CD4-positive, alpha-beta T cell (primary cell): ENCODE data around the gene TMEM87A. TPM values are rescaled to one million over a fixed set of nuclear protein-coding genes. Genes with fewer than 3 reads are reported as not detected.

Experiments used
- ATAC-seq: fragments of 200-7000 bp; cut with Tn5 transposase; one replicate; pipeline ENCODE4 v1.10.0; 2022; ENCODE audit warnings: mild to moderate bottlenecking; ENCODE audit not compliant: poor library complexity
- CTCF ChIA-PET: fragments of 350-600 bp; sonication (Branson Sonifier 250); formaldehyde crosslinking; loops from one replicate; lab custom pipeline; 2021; ENCODE audit warnings: antibody characterized with exemption, inconsistent platforms; lab: Charles Lee
- POLR2A ChIA-PET: fragments of 350-600 bp; sonication (Branson Sonifier 250); formaldehyde crosslinking; loops from one replicate; lab custom pipeline; 2021; ENCODE audit warnings: antibody characterized with exemption, inconsistent platforms; lab: Charles Lee
- DNase-seq, 14 experiments: peaks; one replicate each; pipeline ENCODE4 v3.0.0-alpha.2; 2013 to 2020; ENCODE audit warnings: mixed read lengths in 2 of 14
- H3K27ac ChIP-seq, 2 donors: one replicate each; pipeline versions ENCODE4 v1.5.1 to v1.7.0; 2013; ENCODE audit warnings: low read length in 2 of 2, low read depth in 1 of 2, mild to moderate bottlenecking in 1 of 2
- H3K27me3 ChIP-seq, 2 experiments: 1 replicate in 1 of 2; 2 replicates in 1 of 2; pipeline versions ENCODE4 v1.6.1 to v1.7.0; 2013; ENCODE audit warnings: low read length in 2 of 2, control low read depth in 1 of 2, mild to moderate bottlenecking in 1 of 2, moderate library complexity in 1 of 2; ENCODE audit not compliant: insufficient read depth in 2 of 2, control insufficient read depth in 1 of 2
- H3K36me3 ChIP-seq: one replicate; pipeline ENCODE4 v1.6.1; 2013; ENCODE audit warnings: low read length, control low read depth; ENCODE audit not compliant: insufficient read depth
- H3K4me1 ChIP-seq: one replicate; pipeline ENCODE4 v1.6.1; 2013; ENCODE audit warnings: low read length, control low read depth; ENCODE audit not compliant: insufficient read depth
- H3K4me3 ChIP-seq: one replicate; pipeline ENCODE4 v1.5.1; 2013; ENCODE audit warnings: mild to moderate bottlenecking, low read length, moderate library complexity
- H3K9me3 ChIP-seq, 2 experiments: 1 replicate in 1 of 2; 2 replicates in 1 of 2; pipeline versions ENCODE4 v1.6.1 to v1.7.0; 2013; ENCODE audit warnings: low read length in 2 of 2, mild to moderate bottlenecking in 2 of 2, control low read depth in 1 of 2, moderate library complexity in 1 of 2; ENCODE audit not compliant: control insufficient read depth in 1 of 2, insufficient read depth in 1 of 2
- H3K27ac Mint-ChIP-seq: one replicate; pipeline ENCODE4 v1.8.0; 2020; ENCODE audit warnings: mixed read lengths
- H3K27me3 Mint-ChIP-seq: one replicate; pipeline ENCODE4 v1.8.0; 2021; ENCODE audit warnings: mixed read lengths
- H3K36me3 Mint-ChIP-seq: one replicate; pipeline ENCODE4 v1.8.0; 2021; ENCODE audit warnings: low read depth, mixed read lengths
- H3K4me1 Mint-ChIP-seq: one replicate; pipeline ENCODE4 v1.8.0; 2021; ENCODE audit warnings: low read depth, mixed read lengths
- H3K4me3 Mint-ChIP-seq: one replicate; pipeline ENCODE4 v1.8.0; 2020; ENCODE audit warnings: mild to moderate bottlenecking, mixed read lengths
- H3K9me3 Mint-ChIP-seq: one replicate; pipeline ENCODE4 v1.8.0; 2020; ENCODE audit warnings: mixed read lengths
- CTCF ChIP-seq: fragments of 200-600 bp; IDR thresholded peaks from one replicate; pipeline ENCODE4 v1.8.0; 2022; ENCODE audit warnings: antibody characterized with exemption, mild to moderate bottlenecking
- intact Hi-C, 2 experiments: fragments of 100-400 bp; cut with DNase I in 1 of 2; cut with micrococcal nuclease in 1 of 2; formaldehyde crosslinking; loops; one replicate each; pipeline versions ENCODE4 v1.15.1 to v1.9.0; 2023 to 2025; cut with DNase I, micrococcal nuclease
- total RNA-seq, 174 experiments: library from RNA in 2 of 174; stranded (reverse) in 2 of 174; gene quantifications; one replicate each; pipeline ENCODE4 v1.2.3 and lab custom pipeline; 2021 to 2026

The TMEM87A gene
- total RNA-seq, 2 experiments from 2014 or later = 48.7 to 51.4 TPM

GRCh38 chr15:42282344-42282743 lies 9.1 kb upstream of the TMEM87A start:
- intact Hi-C loops = no loop called here
- TF ChIP-seq CTCF = no peak
- Histone ChIP-seq H3K4me3 (no peak overlapping the region), H3K36me3 (peaks cover 47% of the 10 kb centered on the region), H3K9me3 (no peaks in the 10 kb centered on the region), H3K27me3 (no peaks in the 10 kb centered on the region), H3K4me1 (no peaks in the 10 kb centered on the region), H3K27ac (no peak overlapping the region)
- Mint-ChIP-seq H3K27me3 (no peaks in the 10 kb centered on the region), H3K36me3 (peaks cover 78% of the 10 kb centered on the region), H3K4me1 (no peaks in the 10 kb centered on the region), H3K9me3 (no peaks in the 10 kb centered on the region), H3K4me3 (no peak overlapping the region), H3K27ac (no peak overlapping the region)
- ATAC-seq = no peak
- DNase-seq = no peak
- POLR2A ChIA-PET = interaction anchor here (2.4 kb wide), 1 partner anchor 9 kb away, joined by 8 read pairs; the partner anchor contains the start of genes GANC and TMEM87A
- CTCF ChIA-PET = no interaction called here

GRCh38 chr15:42279234-42279723 lies 6.0 kb upstream of the TMEM87A start:
- intact Hi-C loops = loop anchor here in 1 of 2 experiments (10.0 kb wide), 1 partner anchor 1684 kb away; the partner anchor contains the start of gene KNL1
- ATAC-seq (no peak), DNase-seq (peak in 3 of 14 experiments; percentile 3 to 25 (median 25))
- H3K4me3 ChIP-seq = no peak overlapping the region
- no peaks in the 10 kb centered on the region for H3K9me3 ChIP-seq
- H3K9me3 Mint-ChIP-seq = no peaks in the 10 kb centered on the region
- peaks cover 59% of the 10 kb centered on the region for H3K36me3 Mint-ChIP-seq
- peaks cover 47% of the 10 kb centered on the region for H3K36me3 ChIP-seq
- H3K27ac ChIP-seq = no peak overlapping the region
- no peak overlapping the region for H3K4me3 Mint-ChIP-seq
- ChIA-PET POLR2A (no interaction called here), CTCF (no interaction called here)
- H3K27me3 ChIP-seq = no peaks in the 10 kb centered on the region
- peaks cover 10% of the 10 kb centered on the region for H3K4me1 ChIP-seq
- no peaks in the 10 kb centered on the region for H3K27me3 Mint-ChIP-seq
- H3K4me1 Mint-ChIP-seq = peaks cover 23% of the 10 kb centered on the region
- no peak for TF ChIP-seq CTCF
- H3K27ac Mint-ChIP-seq = no peak overlapping the region

GRCh38 chr15:42276762-42277161 lies 3.5 kb upstream of the TMEM87A start:
- Mint-ChIP-seq H3K9me3 (no peaks in the 10 kb centered on the region), H3K36me3 (peaks cover 61% of the 10 kb centered on the region), H3K27me3 (no peaks in the 10 kb centered on the region), H3K4me1 (peaks cover 45% of the 10 kb centered on the region), H3K4me3 (no peak overlapping the region), H3K27ac (no peak overlapping the region)
- no peak overlapping the region for H3K4me3 ChIP-seq
- ATAC-seq (no peak), DNase-seq (no peak)
- no peaks in the 10 kb centered on the region for H3K9me3 ChIP-seq
- H3K27ac ChIP-seq = no peak overlapping the region
- ChIA-PET CTCF (no interaction called here), POLR2A (no interaction called here)
- H3K4me1 ChIP-seq = peaks cover 11% of the 10 kb centered on the region
- H3K36me3 ChIP-seq = peaks cover 35% of the 10 kb centered on the region
- H3K27me3 ChIP-seq = no peaks in the 10 kb centered on the region
- intact Hi-C loops = loop anchor here in 1 of 2 experiments (10.0 kb wide), 1 partner anchor 1682 kb away; the partner anchor contains the start of gene KNL1
- no peak for TF ChIP-seq CTCF
